ENCODE measurements around the gene ATP11C.

DNA sequence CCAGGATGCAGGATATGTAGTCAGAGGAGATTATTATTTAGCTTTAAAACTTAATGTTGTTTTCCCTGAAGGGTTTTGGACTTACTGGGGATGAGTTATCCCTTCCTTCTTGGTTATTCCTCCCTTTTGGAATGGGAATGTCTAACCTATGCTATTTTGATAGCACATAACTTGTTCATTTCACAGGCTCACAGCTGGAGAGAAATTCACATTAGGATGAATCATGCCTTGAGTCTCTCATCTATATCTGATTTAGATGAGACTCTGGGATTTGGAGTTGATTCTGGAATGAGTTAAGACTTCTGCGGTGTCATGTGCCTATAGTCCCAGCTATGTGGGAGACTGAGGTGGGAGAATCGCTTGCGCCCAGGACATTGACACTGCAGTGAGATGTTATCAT lies 81.1 kb downstream of the ATP11C start:
- TF ChIP-seq, protein P1, sequence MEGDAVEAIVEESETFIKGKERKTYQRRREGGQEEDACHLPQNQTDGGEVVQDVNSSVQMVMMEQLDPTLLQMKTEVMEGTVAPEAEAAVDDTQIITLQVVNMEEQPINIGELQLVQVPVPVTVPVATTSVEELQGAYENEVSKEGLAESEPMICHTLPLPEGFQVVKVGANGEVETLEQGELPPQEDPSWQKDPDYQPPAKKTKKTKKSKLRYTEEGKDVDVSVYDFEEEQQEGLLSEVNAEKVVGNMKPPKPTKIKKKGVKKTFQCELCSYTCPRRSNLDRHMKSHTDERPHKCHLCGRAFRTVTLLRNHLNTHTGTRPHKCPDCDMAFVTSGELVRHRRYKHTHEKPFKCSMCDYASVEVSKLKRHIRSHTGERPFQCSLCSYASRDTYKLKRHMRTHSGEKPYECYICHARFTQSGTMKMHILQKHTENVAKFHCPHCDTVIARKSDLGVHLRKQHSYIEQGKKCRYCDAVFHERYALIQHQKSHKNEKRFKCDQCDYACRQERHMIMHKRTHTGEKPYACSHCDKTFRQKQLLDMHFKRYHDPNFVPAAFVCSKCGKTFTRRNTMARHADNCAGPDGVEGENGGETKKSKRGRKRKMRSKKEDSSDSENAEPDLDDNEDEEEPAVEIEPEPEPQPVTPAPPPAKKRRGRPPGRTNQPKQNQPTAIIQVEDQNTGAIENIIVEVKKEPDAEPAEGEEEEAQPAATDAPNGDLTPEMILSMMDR (IDR thresholded peaks at IDR 0.05), result no peak
- TF ChIP-seq POLR2A (IDR thresholded peaks at IDR 0.05) (no peak), POLR2AphosphoS5 (IDR thresholded peaks at IDR 0.05) (no peak)

All from sigmoid colon (tissue), 4 donors.